Measurements from ENCODE around the gene SNCAIP.
"Not testable (repeated sequence)": the region's sequence is repeated elsewhere in the genome, so short reads cannot be mapped to it uniquely, and the experiment has no call there.

Gene SNCAIP

DNA sequence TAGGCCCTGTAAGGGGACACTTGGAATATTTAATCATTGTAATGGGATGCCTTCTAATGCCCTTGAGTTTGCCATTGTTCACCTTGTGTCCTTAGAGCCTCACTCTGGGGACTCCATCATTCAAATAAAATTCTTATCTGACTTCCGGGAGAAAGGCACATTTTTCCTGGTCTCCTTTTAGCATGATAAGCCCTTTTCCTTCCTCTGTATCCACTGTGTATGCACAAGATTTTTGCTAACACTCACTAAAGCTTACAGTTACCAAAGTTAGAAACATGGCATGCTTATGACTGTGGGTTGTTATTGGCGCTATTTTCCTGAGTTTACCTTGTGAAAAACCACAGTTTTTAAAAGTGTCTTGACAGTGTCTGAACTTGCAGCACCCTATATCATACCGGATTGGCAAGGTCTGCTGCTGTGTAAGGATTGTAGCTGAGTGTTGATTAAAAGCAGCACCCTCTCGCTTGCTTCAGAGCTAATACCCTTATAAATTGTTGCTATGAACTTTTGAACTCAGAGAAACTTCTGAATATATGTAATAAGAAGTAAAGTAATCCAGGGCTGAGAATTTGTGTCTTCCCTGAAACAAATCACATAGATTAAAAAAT, 46.4 kb downstream of the SNCAIP start:
- DNase-seq (ENCODE audit: low read depth in 2 of 2), result no peak

DNA sequence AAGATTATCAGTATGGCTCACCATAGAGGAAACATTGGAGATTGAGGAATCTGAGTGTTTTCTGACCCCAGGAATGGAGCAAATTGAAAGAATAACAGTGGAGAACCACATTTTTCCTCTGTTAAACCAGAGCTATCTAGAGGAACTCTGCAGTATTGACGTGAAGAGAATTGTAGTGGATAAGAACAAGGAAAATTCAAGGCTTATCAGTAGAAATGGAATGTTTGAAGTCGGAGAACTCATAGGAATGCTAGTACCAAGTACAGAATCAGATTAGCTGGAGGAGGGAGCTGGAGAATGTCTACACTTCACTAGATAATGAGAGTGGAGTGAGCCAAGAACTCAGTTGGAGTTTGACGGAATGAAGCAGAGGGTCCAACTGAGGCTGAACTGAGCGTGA, 50.3 kb downstream of the SNCAIP start:
- no peak for DNase-seq (ENCODE audit: low read depth in 2 of 2)

DNA sequence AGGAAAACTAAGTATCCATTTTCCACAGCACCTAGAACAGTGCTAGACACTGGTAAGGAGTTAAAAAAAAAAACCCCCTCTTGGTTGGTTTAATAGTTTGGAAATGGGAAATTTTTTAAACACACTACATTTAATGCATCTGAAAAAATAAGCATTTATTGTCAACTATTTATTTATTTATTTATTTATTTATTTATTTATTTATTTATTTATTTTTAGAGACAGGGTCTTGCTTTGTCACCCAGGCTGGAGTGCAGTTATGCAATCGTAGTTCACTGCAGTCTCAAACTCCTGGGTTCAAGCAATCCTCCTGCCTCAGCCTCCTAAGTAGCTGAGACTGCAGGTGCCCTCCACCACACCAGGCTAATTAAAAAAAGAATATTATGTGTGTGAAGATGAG, 51.6 kb downstream of the SNCAIP start:
- no peak for DNase-seq (ENCODE audit: low read depth in 2 of 2)

DNA sequence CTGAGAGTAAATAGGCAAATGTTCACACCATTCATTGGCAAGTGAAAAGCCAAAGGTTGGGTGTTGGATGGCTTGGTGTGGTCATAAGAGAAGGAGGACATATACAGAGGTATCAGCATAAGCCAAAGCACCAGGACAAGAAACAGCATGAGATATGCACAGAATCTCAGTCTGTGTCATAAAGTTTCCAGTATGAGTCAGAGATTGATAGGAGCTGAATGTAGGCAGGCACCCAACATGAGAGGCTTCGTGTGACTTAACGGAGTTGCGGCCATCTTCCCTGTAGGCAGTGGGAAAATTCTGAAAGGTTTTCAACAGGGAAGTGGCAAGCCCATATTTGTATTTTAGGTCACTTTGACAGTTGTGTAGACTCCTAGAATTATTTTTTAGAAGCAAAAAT, 54.5 kb downstream of the SNCAIP start:
- DNase-seq (ENCODE audit: low read depth in 2 of 2), result no peak

DNA sequence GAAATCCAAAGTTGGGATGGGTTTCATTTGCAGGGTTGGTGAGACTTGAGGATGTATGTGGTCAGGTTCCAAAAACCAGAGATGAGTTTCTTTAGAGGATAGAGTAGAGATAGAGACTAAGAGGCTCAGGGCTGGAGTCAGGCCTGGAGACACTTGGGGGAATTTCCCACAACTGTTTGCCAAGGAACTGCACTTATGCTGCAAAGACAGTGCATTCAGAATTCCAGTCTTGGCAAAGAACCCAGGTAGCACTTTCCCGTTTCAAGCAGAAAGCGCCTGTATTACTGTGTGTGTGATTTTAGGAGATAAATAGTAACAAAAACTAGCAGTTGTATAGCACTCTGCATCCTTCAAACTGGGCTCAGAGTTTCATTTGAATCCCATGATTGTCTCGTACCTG, 55.4 kb downstream of the SNCAIP start:
- DNase-seq (ENCODE audit: low read depth in 2 of 2), result no peak

GRCh38 chr5:122368510-122369251, 56.6 kb downstream of the SNCAIP start:
- no peak for DNase-seq (ENCODE audit: low read depth in 2 of 2)

- no peak for DNase-seq (ENCODE audit: low read depth in 2 of 2)
These were observed 57.3 kb downstream of the SNCAIP start for GRCh38 chr5:122369253-122369815.

DNA sequence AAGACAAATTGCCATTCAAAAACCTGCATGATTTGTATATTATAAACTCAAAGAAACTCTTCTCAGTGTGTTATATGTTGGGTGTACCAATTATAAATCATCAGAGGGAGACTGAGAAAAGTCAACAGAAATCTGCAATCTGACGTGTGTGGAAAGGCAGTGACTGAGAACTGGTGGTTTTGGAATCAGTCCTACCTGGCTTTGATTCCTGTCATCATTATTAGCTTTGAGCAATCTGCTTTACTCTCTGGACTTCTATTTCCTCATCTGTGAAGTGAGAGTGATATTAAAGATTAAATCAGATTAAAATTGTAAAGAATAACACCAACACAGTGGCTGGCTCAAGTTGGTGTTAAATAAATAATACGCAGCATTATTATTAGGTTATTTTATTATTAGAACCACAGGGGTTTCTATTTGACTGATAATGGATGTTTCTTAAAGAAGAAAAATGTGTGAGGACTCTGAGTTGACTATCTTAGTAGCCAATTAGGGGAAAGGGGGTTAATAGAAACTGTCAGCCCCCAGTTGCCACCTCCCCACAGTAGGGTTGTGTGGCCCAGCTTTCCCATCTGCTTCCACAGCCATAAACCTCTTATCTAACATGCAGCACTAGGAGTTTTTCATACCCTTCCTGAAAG, 59.6 kb downstream of the SNCAIP start:
- no peak for DNase-seq (ENCODE audit: low read depth in 2 of 2)

DNA sequence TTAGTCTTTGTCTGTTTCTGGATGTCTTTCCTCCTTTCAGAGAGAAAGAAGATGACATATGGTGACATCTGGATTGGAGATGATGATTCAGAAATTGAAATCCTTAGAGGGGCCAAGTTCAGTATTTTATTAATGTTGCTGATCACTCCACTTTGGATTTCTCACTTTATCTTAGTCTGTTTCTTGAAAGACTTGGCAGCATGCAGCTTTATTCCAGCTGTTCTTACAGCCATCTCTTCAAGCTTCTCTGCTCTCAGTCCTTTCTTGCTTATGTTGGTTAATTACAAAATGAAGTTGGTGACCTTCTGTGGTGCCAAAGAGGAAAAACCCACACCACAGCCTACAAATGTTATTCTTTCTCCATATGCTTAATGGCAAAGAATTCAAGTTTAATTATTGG, 62.1 kb downstream of the SNCAIP start:
- no peak for DNase-seq (ENCODE audit: low read depth in 2 of 2)

DNA sequence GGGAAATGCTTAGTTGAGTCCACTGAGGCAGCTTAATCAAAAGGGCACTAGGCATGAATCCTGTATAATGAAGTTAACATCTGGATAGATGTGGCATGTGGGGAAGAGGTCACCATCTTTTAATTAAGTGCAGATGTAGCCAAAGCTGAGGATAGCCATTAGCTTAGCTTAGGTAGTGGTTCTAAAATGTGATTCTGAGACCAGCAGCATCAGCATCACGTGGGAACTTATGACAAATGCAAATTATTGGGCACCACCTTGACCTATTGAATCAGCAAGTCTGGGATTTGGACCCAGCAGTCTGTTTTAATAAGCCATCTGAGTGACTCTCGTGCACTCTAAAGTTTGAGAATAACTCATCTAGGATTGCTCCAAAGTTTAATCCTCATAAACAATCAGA, 63.8 kb downstream of the SNCAIP start:
- DNase-seq (ENCODE audit: low read depth in 2 of 2), result no peak

- DNase-seq (ENCODE audit: low read depth in 2 of 2), result no peak
These were observed 64.2 kb downstream of the SNCAIP start for GRCh38 chr5:122376250-122376649.

DNA sequence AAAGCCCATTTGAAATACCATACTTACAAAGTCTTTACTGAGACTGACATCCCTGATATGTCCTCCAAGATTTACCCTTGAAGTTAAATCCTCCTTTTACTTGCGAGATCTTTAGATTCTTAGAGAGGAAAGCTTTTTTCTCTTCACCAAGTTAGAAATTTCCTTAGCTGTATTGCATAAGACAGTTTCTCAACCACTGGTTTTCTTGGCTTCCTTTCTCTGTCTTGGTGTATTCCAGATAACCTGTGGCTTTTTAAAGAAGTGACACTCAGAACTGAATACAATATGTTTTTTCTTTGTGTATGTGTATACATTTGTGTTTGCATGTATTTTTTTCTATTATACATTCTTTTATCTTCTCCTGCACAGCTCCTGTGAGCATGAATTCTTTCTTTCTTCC, 65.0 kb downstream of the SNCAIP start:
- no peak for DNase-seq (ENCODE audit: low read depth in 2 of 2)

DNA sequence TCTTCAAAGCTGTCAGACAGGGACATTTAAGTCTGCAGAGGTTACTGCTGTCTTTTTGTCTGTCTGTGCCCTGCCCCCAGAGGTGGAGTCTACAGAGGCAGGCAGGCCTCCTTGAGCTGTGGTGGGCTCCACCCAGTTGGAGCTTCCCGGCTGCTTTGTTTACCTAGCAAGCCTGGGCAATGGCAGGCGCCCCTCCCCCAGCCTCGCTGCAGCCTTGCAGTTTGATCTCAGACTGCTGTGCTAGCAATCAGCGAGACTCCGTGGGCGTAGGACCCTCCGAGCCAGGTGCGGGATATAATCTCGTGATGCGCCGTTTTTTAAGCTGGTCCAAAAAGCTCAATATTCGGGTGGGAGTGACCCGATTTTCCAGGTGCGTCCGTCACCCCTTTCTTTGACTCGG, 70.9 kb downstream of the SNCAIP start:
- DNase-seq (ENCODE audit: low read depth in 2 of 2), result not testable (repeated sequence)

- no peak for DNase-seq (ENCODE audit: low read depth in 2 of 2)
These were observed 72.8 kb downstream of the SNCAIP start for GRCh38 chr5:122384739-122385235.

GRCh38 chr5:122385286-122385685, 73.2 kb downstream of the SNCAIP start:
- no peak for DNase-seq (ENCODE audit: low read depth in 2 of 2)

GRCh38 chr5:122385808-122386207, 73.8 kb downstream of the SNCAIP start:
- no peak for DNase-seq (ENCODE audit: low read depth in 2 of 2)

DNA sequence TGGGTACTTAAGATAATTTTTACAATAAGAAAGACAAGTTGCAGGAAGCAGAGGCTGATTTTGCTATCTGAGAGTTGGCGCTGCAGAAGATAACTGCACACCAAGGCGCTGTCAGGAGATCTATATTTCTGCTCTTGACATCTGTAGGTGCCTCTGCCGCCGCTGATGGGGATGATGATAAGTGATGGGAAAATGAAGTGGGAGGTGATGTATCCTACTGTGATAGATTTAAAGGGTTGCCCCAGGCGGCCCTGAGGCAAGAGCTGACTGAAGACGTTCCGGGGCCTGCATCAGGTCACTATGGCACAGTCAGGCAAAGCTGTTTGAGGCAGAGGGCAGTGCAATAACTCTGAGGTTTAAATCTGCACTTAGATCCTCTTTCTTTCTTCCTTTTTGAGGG, 78.1 kb downstream of the SNCAIP start:
- DNase-seq (ENCODE audit: low read depth in 2 of 2), result no peak

DNA sequence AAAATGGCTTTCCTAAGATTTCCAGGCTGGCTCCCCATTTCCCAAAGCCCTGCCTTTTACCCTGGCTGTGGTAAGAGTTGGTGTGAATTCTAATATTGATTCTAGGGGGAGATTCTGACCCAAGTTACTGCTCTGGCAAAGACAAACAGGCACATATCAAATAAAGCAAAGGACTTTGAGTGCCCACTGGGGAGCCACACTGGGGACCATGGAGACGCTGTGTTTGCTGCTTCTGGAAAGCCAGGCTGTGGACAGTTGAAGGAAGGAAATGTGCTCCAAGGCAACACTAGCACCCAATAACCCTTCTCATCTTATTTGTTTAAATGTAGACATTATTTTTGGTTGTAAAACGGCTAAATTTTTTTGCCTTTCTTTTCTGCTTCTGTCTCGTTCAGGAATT, 78.7 kb downstream of the SNCAIP start:
- no peak for DNase-seq (ENCODE audit: low read depth in 2 of 2)

DNA sequence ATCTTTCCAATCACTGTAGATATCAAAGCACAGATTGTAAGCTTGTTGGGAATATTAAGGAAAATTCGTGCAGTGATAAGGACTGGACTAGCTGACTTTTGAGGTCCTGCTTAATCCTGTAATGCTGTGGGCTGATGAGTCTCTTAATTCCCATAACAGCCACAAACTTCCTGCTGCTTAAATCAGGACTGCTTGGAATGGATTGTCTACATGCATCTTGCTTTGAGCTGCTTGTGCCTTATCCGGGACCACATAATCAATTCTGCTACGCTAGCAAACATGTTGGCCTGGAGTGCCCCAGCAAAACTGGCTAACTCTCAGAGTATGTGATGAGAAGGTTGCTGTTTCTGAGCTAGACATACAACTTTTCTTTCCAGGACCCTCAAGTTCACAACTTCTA, 79.6 kb downstream of the SNCAIP start:
- DNase-seq (ENCODE audit: low read depth in 2 of 2), result no peak

GRCh38 chr5:122392224-122392623, 80.2 kb downstream of the SNCAIP start:
- DNase-seq (ENCODE audit: low read depth in 2 of 2), result no peak

DNA sequence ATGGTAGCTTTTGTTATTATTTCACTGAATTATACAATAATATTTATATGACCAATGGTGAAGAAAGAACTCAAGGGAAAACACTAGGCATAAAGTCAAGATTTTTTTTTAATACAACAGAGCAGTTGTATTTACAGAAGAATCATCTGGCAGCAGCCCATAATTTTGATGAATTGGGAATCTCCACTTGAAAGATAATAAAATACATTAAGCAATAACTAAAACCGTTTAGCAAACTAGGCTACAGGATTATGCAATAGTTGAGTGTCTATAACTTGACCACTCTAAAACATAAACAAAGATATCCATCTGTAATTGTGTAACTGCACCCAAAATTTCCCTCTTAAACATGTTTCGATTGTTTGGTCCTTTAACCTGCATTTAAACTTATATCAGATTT, 80.8 kb downstream of the SNCAIP start:
- DNase-seq (ENCODE audit: low read depth in 2 of 2), result no peak

- DNase-seq (ENCODE audit: low read depth in 2 of 2), result no peak
These were observed 82.4 kb downstream of the SNCAIP start for GRCh38 chr5:122394284-122394930.

Data from activated CD8-positive, alpha-beta memory T cell treated with anti-CD3 and anti-CD28 coated beads for 4 hours (primary cell).